HG03175 (cell line): ENCODE results near the gene DHRS1.

Experiments
- ATAC-seq: cut with Tn5 transposase; IDR thresholded peaks from one replicate; pipeline ENCODE4 v1.9.1; 2021; ENCODE audit warnings: mild to moderate bottlenecking, moderate library complexity; ENCODE audit not compliant: unreplicated experiment

The DHRS1 gene

GRCh38 chr14:24299255-24300191 lies at the start of gene DHRS1, which contains the start of gene NOP9:
TSS of gene DHRS1 (minus strand) at chr14:24299780. CDS start at chr14:24299106, 674 bp downstream.
TSS of gene NOP9 (plus strand) at chr14:24299850. CDS start at chr14:24299955, 105 bp downstream.
- ATAC-seq: peak; percentile 77

GRCh38 chr14:24348186-24348585 lies 48.6 kb upstream of the DHRS1 start:
- no peak for ATAC-seq

GRCh38 chr14:24347134-24347533 lies 47.6 kb upstream of the DHRS1 start:
- ATAC-seq: no peak

- ATAC-seq: no peak
These were observed 44.4 kb upstream of the DHRS1 start for GRCh38 chr14:24343795-24344660.

GRCh38 chr14:24342889-24343288 lies 43.3 kb upstream of the DHRS1 start:
- no peak for ATAC-seq

GRCh38 chr14:24340606-24341005 lies 41.0 kb upstream of the DHRS1 start:
- ATAC-seq: no peak

- peak; percentile 87 for ATAC-seq
These were observed 39.9 kb upstream of the DHRS1 start, which contains the start of gene RIPK3 for GRCh38 chr14:24339284-24340151. TSS of gene RIPK3 (minus strand) at chr14:24339991. CDS start at chr14:24339826, 165 bp downstream.

GRCh38 chr14:24338843-24339242 lies 39.3 kb upstream of the DHRS1 start:
- no peak for ATAC-seq

GRCh38 chr14:24337824-24338175 lies 38.2 kb upstream of the DHRS1 start:
- ATAC-seq: no peak

- no peak for ATAC-seq
These were observed 37.7 kb upstream of the DHRS1 start for GRCh38 chr14:24337144-24337823.

GRCh38 chr14:24335461-24336171 lies 36.0 kb upstream of the DHRS1 start:
- no peak for ATAC-seq

- no peak for ATAC-seq
These were observed 35.1 kb upstream of the DHRS1 start, which contains the start of gene ADCY4 for GRCh38 chr14:24334431-24335291. TSS of gene ADCY4 (minus strand) at chr14:24335071. CDS start at chr14:24334652, 419 bp downstream.

- peak; percentile 83 for ATAC-seq
These were observed 32.9 kb upstream of the DHRS1 start for GRCh38 chr14:24332268-24332993.

- no peak for ATAC-seq
These were observed 32.2 kb upstream of the DHRS1 start for GRCh38 chr14:24331731-24332267.

- ATAC-seq: no peak
These were observed 31.5 kb upstream of the DHRS1 start for GRCh38 chr14:24330973-24331674.

GRCh38 chr14:24329736-24330135 lies 30.2 kb upstream of the DHRS1 start:
- ATAC-seq: no peak
